ENCODE results near the gene MARS2. TPM values are rescaled to one million over a fixed set of nuclear protein-coding genes. Genes with fewer than 3 reads are reported as not detected.
A peak's percentile ranks its signal among the peaks of the same experiment; 100 is the strongest.

Gene MARS2
- total RNA-seq: 3.2 and 3.3 TPM in 2 replicates

DNA sequence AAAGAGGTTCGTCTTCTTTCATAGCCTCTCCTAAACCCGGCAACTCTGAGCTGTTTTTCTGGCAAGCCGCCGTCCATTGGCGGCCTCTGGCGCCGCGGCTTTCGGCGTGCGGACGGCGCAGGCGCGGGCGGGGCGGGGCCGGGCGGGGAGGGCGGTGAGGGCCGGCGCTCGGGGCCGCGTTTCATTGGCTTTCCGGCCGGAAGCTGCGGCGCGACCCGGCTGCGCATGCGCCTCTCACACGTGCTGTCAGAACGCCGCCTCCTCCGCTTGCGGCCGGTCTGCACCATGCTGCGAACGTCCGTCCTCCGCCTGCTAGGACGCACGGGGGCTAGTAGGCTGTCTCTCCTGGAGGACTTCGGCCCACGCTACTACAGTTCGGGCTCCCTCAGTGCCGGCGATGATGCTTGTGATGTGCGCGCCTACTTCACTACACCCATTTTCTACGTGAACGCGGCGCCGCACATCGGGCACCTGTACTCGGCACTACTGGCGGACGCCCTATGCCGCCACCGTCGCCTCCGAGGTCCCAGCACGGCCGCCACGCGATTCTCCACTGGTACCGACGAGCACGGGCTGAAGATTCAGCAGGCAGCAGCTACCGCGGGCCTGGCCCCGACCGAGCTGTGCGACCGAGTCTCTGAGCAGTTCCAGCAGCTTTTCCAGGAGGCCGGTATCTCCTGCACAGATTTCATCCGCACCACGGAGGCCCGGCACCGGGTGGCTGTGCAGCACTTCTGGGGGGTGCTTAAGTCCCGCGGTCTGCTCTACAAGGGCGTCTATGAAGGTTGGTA is at the start of gene MARS2:
Gene MARS2 (plus strand): TSS at position 249 of the 791 bp plus-strand sequence. CDS start 37 bp downstream, at position 286.
- Histone ChIP-seq H3K27me3 (ENCODE audit: insufficient read depth, low read length) (no peaks in the 10 kb centered on the region), H2AFZ (ENCODE audit: low read length) (peak within 1 kb of the TSS; percentile 98), H3K79me2 (ENCODE audit: insufficient read depth, low read length) (peaks cover 36% of the 10 kb centered on the region), H3K4me3 (ENCODE audit: insufficient read depth, low read length) (peak within 1 kb of the TSS; percentile 92), H3K4me1 (ENCODE audit: insufficient read depth, low read length) (peaks cover 32% of the 10 kb centered on the region), H3K9me3 (ENCODE audit: low read depth, low read length) (no peaks in the 10 kb centered on the region), H4K20me1 (ENCODE audit: insufficient read depth, low read length) (peaks cover 23% of the 10 kb centered on the region), H3K36me3 (ENCODE audit: insufficient read depth, low read length) (peaks cover 4% of the 10 kb centered on the region), H3K27ac (ENCODE audit: low read depth, low read length) (peak within 1 kb of the TSS; percentile 42), H3K4me2 (ENCODE audit: insufficient read depth, low read length) (peak within 1 kb of the TSS; percentile 98)
- no peak for TF ChIP-seq CTCF (IDR thresholded peaks at IDR 0.05; ENCODE audit: extremely low read depth, low read depth, low read length)
- peak; percentile 98 for DNase-seq (ENCODE audit: insufficient read length, low spot score, missing footprints)

DNA sequence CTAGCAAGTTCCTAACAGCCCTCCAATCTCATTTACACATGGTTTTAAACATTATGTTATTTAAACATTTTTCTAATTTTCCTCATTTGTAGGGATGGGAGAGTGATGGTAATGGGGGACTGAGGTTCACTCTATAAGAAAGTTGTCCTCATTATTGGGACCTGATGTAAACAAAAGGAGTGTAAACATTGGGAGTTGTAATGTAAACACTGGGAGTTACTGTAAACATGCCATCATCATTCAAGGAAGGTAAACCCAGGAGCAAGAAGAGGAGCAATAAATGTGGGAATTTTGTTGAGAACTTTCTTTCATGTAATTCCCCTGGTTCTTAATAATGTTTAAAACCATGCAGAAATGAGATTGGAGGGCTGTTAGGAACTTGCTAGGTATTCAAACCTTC is 47.6 kb upstream of the MARS2 start:
- TF ChIP-seq CTCF (IDR thresholded peaks at IDR 0.05; ENCODE audit: extremely low read depth, low read depth, low read length): no peak
- Histone ChIP-seq H4K20me1 (ENCODE audit: insufficient read depth, low read length) (no peaks in the 10 kb centered on the region), H3K4me1 (ENCODE audit: insufficient read depth, low read length) (no peaks in the 10 kb centered on the region)

DNA sequence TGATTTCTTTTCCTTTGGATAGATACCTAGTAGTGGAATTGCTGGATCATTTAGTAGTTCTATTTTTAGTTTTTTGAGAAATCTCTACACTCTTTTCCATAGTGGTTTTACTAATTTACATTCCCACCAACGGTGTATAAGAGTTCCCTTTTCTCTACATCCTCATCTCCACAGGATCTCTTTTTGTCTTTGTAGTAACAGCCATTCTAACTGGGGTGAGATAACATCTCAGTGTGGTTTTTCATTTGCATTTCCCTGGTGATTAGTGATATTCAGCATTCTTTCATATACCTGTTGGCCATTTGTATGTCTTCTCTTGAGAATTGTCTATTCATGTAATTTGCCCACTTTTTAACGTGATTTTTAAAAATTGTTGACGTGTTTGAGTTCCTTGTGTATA is 43.5 kb upstream of the MARS2 start:
- DNase-seq (ENCODE audit: insufficient read length, low spot score, missing footprints): no peak
- no peaks in the 10 kb centered on the region for H3K4me1 ChIP-seq (ENCODE audit: insufficient read depth, low read length)
- no peak overlapping the region for H3K4me2 ChIP-seq (ENCODE audit: insufficient read depth, low read length)
- no peaks in the 10 kb centered on the region for H3K36me3 ChIP-seq (ENCODE audit: insufficient read depth, low read length)
- no peaks in the 10 kb centered on the region for H4K20me1 ChIP-seq (ENCODE audit: insufficient read depth, low read length)
- no peak overlapping the region for H3K4me3 ChIP-seq (ENCODE audit: insufficient read depth, low read length)
- H3K9me3 ChIP-seq (ENCODE audit: low read depth, low read length): no peaks in the 10 kb centered on the region
- TF ChIP-seq CTCF (IDR thresholded peaks at IDR 0.05; ENCODE audit: extremely low read depth, low read depth, low read length): no peak
- no peak overlapping the region for H3K27ac ChIP-seq (ENCODE audit: low read depth, low read length)
- H3K79me2 ChIP-seq (ENCODE audit: insufficient read depth, low read length): no peaks in the 10 kb centered on the region
- no peaks in the 10 kb centered on the region for H3K27me3 ChIP-seq (ENCODE audit: insufficient read depth, low read length)
- H2AFZ ChIP-seq (ENCODE audit: low read length): no peak overlapping the region

More for the DNA sequence above, 47.6 kb upstream of the MARS2 start:
- DNase-seq (ENCODE audit: insufficient read length, low spot score, missing footprints): no peak
- no peaks in the 10 kb centered on the region for H3K9me3 ChIP-seq (ENCODE audit: low read depth, low read length)
- H3K4me2 ChIP-seq (ENCODE audit: insufficient read depth, low read length): no peak overlapping the region
- no peak overlapping the region for H2AFZ ChIP-seq (ENCODE audit: low read length)
- no peaks in the 10 kb centered on the region for H3K79me2 ChIP-seq (ENCODE audit: insufficient read depth, low read length)
- H3K27ac ChIP-seq (ENCODE audit: low read depth, low read length): no peak overlapping the region
- no peaks in the 10 kb centered on the region for H3K36me3 ChIP-seq (ENCODE audit: insufficient read depth, low read length)
- no peak overlapping the region for H3K4me3 ChIP-seq (ENCODE audit: insufficient read depth, low read length)
- no peaks in the 10 kb centered on the region for H3K27me3 ChIP-seq (ENCODE audit: insufficient read depth, low read length)

- H3K27me3 ChIP-seq (ENCODE audit: insufficient read depth, low read length): no peaks in the 10 kb centered on the region
- TF ChIP-seq CTCF (IDR thresholded peaks at IDR 0.05; ENCODE audit: extremely low read depth, low read depth, low read length): no peak
- H3K4me2 ChIP-seq (ENCODE audit: insufficient read depth, low read length): no peak overlapping the region
- no peaks in the 10 kb centered on the region for H4K20me1 ChIP-seq (ENCODE audit: insufficient read depth, low read length)
- H2AFZ ChIP-seq (ENCODE audit: low read length): no peak overlapping the region
- H3K36me3 ChIP-seq (ENCODE audit: insufficient read depth, low read length): no peaks in the 10 kb centered on the region
- H3K4me3 ChIP-seq (ENCODE audit: insufficient read depth, low read length): no peak overlapping the region
- H3K27ac ChIP-seq (ENCODE audit: low read depth, low read length): no peak overlapping the region
- H3K4me1 ChIP-seq (ENCODE audit: insufficient read depth, low read length): no peaks in the 10 kb centered on the region
- H3K79me2 ChIP-seq (ENCODE audit: insufficient read depth, low read length): no peaks in the 10 kb centered on the region
- no peaks in the 10 kb centered on the region for H3K9me3 ChIP-seq (ENCODE audit: low read depth, low read length)
- DNase-seq (ENCODE audit: insufficient read length, low spot score, missing footprints): no peak
Observed at GRCh38 chr2:197666277-197666676, 38.9 kb upstream of the MARS2 start.

All from osteoblast (primary cell).